IMR-90 (cell line): ENCODE data around the gene GH2. TPM values are rescaled to one million over a fixed set of nuclear protein-coding genes. Genes with fewer than 3 reads are reported as not detected.

Experiments
- ATAC-seq: fragments of 200-7000 bp; cut with Tn5 transposase; 2 replicates; pipeline ENCODE4 v1.9.1; 2020; ENCODE audit warnings: low read depth, mild to moderate bottlenecking, moderate library complexity
- BruUV-seq: library from RNA; stranded (reverse); fragments of 400-500 nt; replicated peaks from 2 replicates; lab custom pipeline; 2021; lab: Mats Ljungman, UMichigan
- CTCF ChIA-PET: fragments of 300-600 bp; formaldehyde crosslinking; extraction: SDS; loops from one replicate; lab custom pipeline; 2021; ENCODE audit warnings: antibody characterized with exemption; lab: Yijun Ruan, JAX
- POLR2A ChIA-PET: fragments of 300-600 bp; sonication (Branson Sonifier 250); formaldehyde crosslinking; loops from one replicate; lab custom pipeline; 2022; ENCODE audit warnings: antibody characterized with exemption; ENCODE audit not compliant: unreplicated experiment; lab: Charles Lee
- DNase-seq: peaks from one replicate; pipeline ENCODE4 v3.0.0; 2013
- H2AFZ ChIP-seq: replicated peaks from 2 replicates; pipeline ENCODE3; 2013; ENCODE audit warnings: low read length, mild to moderate bottlenecking; ENCODE audit not compliant: poor library complexity
- H2AK5ac ChIP-seq: 2 replicates; pipeline ENCODE4 v1.6.1; 2013; ENCODE audit warnings: low read depth, low read length, inconsistent platforms
- H2AK9ac ChIP-seq: replicated peaks from 2 replicates; pipeline ENCODE3; 2013; ENCODE audit warnings: mild to moderate bottlenecking, low read depth, low read length, moderate library complexity; ENCODE audit not compliant: poor library complexity
- H2BK120ac ChIP-seq: 2 replicates; pipeline ENCODE4 v1.6.1; 2013; ENCODE audit warnings: low read depth, low read length, inconsistent platforms
- H2BK15ac ChIP-seq: 3 replicates; pipeline ENCODE4 v1.6.1; 2013; ENCODE audit warnings: low read depth, low read length, inconsistent platforms
- H2BK20ac ChIP-seq: 2 replicates; pipeline ENCODE4 v1.6.1; 2013; ENCODE audit warnings: low read depth, mild to moderate bottlenecking, inconsistent platforms, low read length, moderate library complexity
- H2BK5ac ChIP-seq: 2 replicates; pipeline ENCODE4 v1.6.1; 2013; ENCODE audit warnings: mild to moderate bottlenecking, low read depth, low read length, inconsistent platforms; ENCODE audit not compliant: poor library complexity, severe bottlenecking
- H3K14ac ChIP-seq: replicated peaks from 2 replicates; pipeline ENCODE4 v1.6.1; 2013; ENCODE audit warnings: low read depth, low read length, inconsistent platforms
- H3K18ac ChIP-seq: 2 replicates; pipeline ENCODE4 v1.6.1; 2013; ENCODE audit warnings: low read depth, low read length, control low read depth
- H3K23ac ChIP-seq: 2 replicates; pipeline ENCODE4 v1.6.1; 2013; ENCODE audit warnings: low read depth, low read length, inconsistent platforms
- H3K27ac ChIP-seq: 2 replicates; pipeline ENCODE4 v1.5.1; 2013; ENCODE audit warnings: mild to moderate bottlenecking, control low read depth, low read length; ENCODE audit not compliant: insufficient read depth
- H3K27me3 ChIP-seq: 2 replicates; pipeline ENCODE4 v1.6.1; 2013; ENCODE audit warnings: low read length; ENCODE audit not compliant: control insufficient read depth, insufficient read depth
- H3K36me3 ChIP-seq: 2 replicates; pipeline ENCODE4 v1.6.1; 2013; ENCODE audit warnings: low read length, mixed read lengths; ENCODE audit not compliant: control insufficient read depth, insufficient read depth
- H3K4ac ChIP-seq: 2 replicates; pipeline ENCODE4 v1.6.1; 2013; ENCODE audit warnings: low read depth, low read length, inconsistent platforms
- H3K4me1 ChIP-seq: 2 replicates; pipeline ENCODE4 v1.6.1; 2013; ENCODE audit warnings: low read length, mixed read lengths; ENCODE audit not compliant: control insufficient read depth, insufficient read depth
- H3K4me2 ChIP-seq: 2 replicates; pipeline ENCODE4 v1.6.1; 2013; ENCODE audit warnings: low read depth, mild to moderate bottlenecking, control low read depth, low read length, moderate library complexity
- H3K4me3 ChIP-seq: 2 replicates; pipeline ENCODE4 v1.5.1; 2013; ENCODE audit warnings: low read depth, mild to moderate bottlenecking, control low read depth, low read length, moderate library complexity; ENCODE audit not compliant: insufficient read depth
- H3K56ac ChIP-seq: 2 replicates; pipeline ENCODE4 v1.6.1; 2013; ENCODE audit warnings: low read length, inconsistent platforms; ENCODE audit not compliant: insufficient read depth; ENCODE audit errors: extremely low read depth
- H3K79me1 ChIP-seq, 2 experiments: 2 replicates each; pipeline ENCODE4 v1.6.1; 2013; ENCODE audit warnings: low read length in 2 of 2, inconsistent platforms in 1 of 2, low read depth in 1 of 2
- H3K9ac ChIP-seq: 2 replicates; pipeline ENCODE4 v1.6.1; 2013; ENCODE audit warnings: low read depth, low read length, control low read depth
- H3K9me1 ChIP-seq: 2 replicates; pipeline ENCODE4 v1.6.1; 2013; ENCODE audit warnings: low read length, inconsistent platforms; ENCODE audit not compliant: insufficient read depth
- H3K9me3 ChIP-seq: 2 replicates; pipeline ENCODE4 v1.6.1; 2013; ENCODE audit warnings: low read length; ENCODE audit not compliant: control insufficient read depth, insufficient read depth
- H4K20me1 ChIP-seq: 2 replicates; pipeline ENCODE4 v1.6.1; 2013; ENCODE audit warnings: low read length, inconsistent platforms; ENCODE audit not compliant: insufficient read depth
- H4K5ac ChIP-seq: 2 replicates; pipeline ENCODE4 v1.6.1; 2013; ENCODE audit warnings: mild to moderate bottlenecking, low read depth, low read length, control low read depth
- H4K8ac ChIP-seq, 2 experiments: 2 replicates each; pipeline ENCODE4 v1.6.1; 2013; ENCODE audit warnings: low read depth in 2 of 2, low read length in 2 of 2, control low read depth in 1 of 2, inconsistent platforms in 1 of 2
- H4K91ac ChIP-seq: 2 replicates; pipeline ENCODE4 v1.6.1; 2013; ENCODE audit warnings: low read depth, low read length, inconsistent platforms; ENCODE audit not compliant: insufficient read depth
- BHLHE40 ChIP-seq: fragments of 150-350 bp; IDR thresholded peaks from 2 replicates; pipeline ENCODE4 v1.6.1; 2016; ENCODE audit warnings: mild to moderate bottlenecking, low read depth, low read length
- CEBPB ChIP-seq: IDR thresholded peaks from 2 replicates; pipeline ENCODE4 v1.6.1; 2012; ENCODE audit warnings: low read depth, low read length, improper control_type of control experiment
- FOS ChIP-seq: fragments of 150-350 bp; IDR thresholded peaks from 2 replicates; pipeline ENCODE4 v1.6.1; 2016; ENCODE audit warnings: low read depth, low read length
- MAFK ChIP-seq: IDR thresholded peaks from 2 replicates; pipeline ENCODE4 v1.6.1; 2012; ENCODE audit warnings: low read depth, low read length, improper control_type of control experiment
- MAZ ChIP-seq: IDR thresholded peaks from 2 replicates; pipeline ENCODE4 v1.6.1; 2012; ENCODE audit warnings: low read depth, mild to moderate bottlenecking, low read length, improper control_type of control experiment, moderate library complexity, borderline replicate concordance
- NFE2L2 ChIP-seq: fragments of 150-350 bp; IDR thresholded peaks from 2 replicates; pipeline ENCODE4 v1.6.1; 2016; ENCODE audit warnings: low read depth, mild to moderate bottlenecking, low read length
- POLR2A ChIP-seq: IDR thresholded peaks from 2 replicates; pipeline ENCODE4 v1.6.1; 2012; ENCODE audit warnings: mild to moderate bottlenecking, low read depth, low read length
- WGBS, 2 experiments: methylation state at CpG; one replicate each; pipeline versions ENCODE4 v1.1.5 to v1.1.7; 2013; ENCODE audit warnings: missing lambda C conversion rate in 2 of 2; ENCODE audit not compliant: insufficient read length in 1 of 2; ENCODE audit errors: extremely low coverage in 2 of 2; 5-methylcytosine and 5-hydroxymethylcytosine counted together
- dilution Hi-C: fragments of 300-500 bp; cut with HindIII; formaldehyde crosslinking; loops from one replicate; pipeline ENCODE4 v1.14.3; 2018; ENCODE audit warnings: low sequenced_read_pairs; ENCODE audit not compliant: unreplicated experiment
- in situ Hi-C: fragments of 300-500 bp; cut with MboI; formaldehyde crosslinking; loops from 3 replicates; pipeline ENCODE4 v1.14.3; 2019; ENCODE audit warnings: low sequenced_read_pairs, inconsistent platforms, mixed read lengths
- intact Hi-C: fragments of 100-400 bp; cut with micrococcal nuclease; formaldehyde crosslinking; loops from 2 replicates; pipeline ENCODE4 v1.10.0; 2022
- polyA plus RNA-seq, 3 experiments: library from polyadenylated mRNA; depleted of rRNA; stranded (reverse); fragments of >200 nt; gene quantifications; 2 replicates each; pipeline ENCODE4 v1.2.3, GENCODE V29; 2012; ENCODE audit warnings: low replicate concordance in 1 of 3
- total RNA-seq: library from RNA; depleted of rRNA; stranded (reverse); fragments of >200 nt; gene quantifications from 2 replicates; pipeline ENCODE4 v1.2.3, GENCODE V29; 2012
- TF ChIP-seq, protein P1 (sequence below): fragments of 150-350 bp; IDR thresholded peaks from 2 replicates; pipeline ENCODE4 v1.6.1; 2016; ENCODE audit warnings: low read depth, mild to moderate bottlenecking, low read length, moderate library complexity, borderline replicate concordance
- TF ChIP-seq, protein P2 (sequence below): conservative IDR thresholded peaks from 2 replicates; pipeline ENCODE4 v1.5.1; 2012; ENCODE audit warnings: mild to moderate bottlenecking, low read depth, low read length, improper control_type of control experiment

Gene GH2
- total and polyA plus RNA-seq, 2 of the 4 experiments (the other 2 are of a cell fraction), result not detected

GRCh38 chr17:63830278-63830677, 51.5 kb downstream of the GH2 start:
- Histone ChIP-seq H4K20me1 (peaks cover 52% of the 10 kb centered on the region), H3K36me3 (peaks cover 64% of the 10 kb centered on the region), H3K4me3 (no peak overlapping the region), H3K4me1 (peaks cover 1% of the 10 kb centered on the region; the same call in 1 of the 2 replicates), H3K56ac (no peak overlapping the region), H3K18ac (no peak overlapping the region), H3K27ac (no peak overlapping the region), H2AK9ac (no peak overlapping the region), H4K8ac (no peak overlapping the region), H3K9ac (no peak overlapping the region), H4K91ac (no peak overlapping the region), H3K9me3 (no peaks in the 10 kb centered on the region), H3K4me2 (no peak overlapping the region), H3K79me1 (peaks cover 37 to 76% of the 10 kb centered on the region in 2 experiments), H4K5ac (no peak overlapping the region), H2AFZ (no peak overlapping the region), H2BK20ac (no peak overlapping the region), H3K4ac (no peak overlapping the region), H2AK5ac (no peak overlapping the region), H2BK5ac (no peak overlapping the region), H3K9me1 (peaks cover 7% of the 10 kb centered on the region; the same call in 1 of the 2 replicates), H2BK15ac (no peak overlapping the region), H3K14ac (no peak overlapping the region), H3K27me3 (no peaks in the 10 kb centered on the region), H3K23ac (no peak overlapping the region), H2BK120ac (no peak overlapping the region)
- TF ChIP-seq, protein P1, sequence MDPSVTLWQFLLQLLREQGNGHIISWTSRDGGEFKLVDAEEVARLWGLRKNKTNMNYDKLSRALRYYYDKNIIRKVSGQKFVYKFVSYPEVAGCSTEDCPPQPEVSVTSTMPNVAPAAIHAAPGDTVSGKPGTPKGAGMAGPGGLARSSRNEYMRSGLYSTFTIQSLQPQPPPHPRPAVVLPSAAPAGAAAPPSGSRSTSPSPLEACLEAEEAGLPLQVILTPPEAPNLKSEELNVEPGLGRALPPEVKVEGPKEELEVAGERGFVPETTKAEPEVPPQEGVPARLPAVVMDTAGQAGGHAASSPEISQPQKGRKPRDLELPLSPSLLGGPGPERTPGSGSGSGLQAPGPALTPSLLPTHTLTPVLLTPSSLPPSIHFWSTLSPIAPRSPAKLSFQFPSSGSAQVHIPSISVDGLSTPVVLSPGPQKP, result no peak
- TF ChIP-seq BHLHE40, result no peak
- no peak for TF ChIP-seq NFE2L2
- TF ChIP-seq, protein P2, sequence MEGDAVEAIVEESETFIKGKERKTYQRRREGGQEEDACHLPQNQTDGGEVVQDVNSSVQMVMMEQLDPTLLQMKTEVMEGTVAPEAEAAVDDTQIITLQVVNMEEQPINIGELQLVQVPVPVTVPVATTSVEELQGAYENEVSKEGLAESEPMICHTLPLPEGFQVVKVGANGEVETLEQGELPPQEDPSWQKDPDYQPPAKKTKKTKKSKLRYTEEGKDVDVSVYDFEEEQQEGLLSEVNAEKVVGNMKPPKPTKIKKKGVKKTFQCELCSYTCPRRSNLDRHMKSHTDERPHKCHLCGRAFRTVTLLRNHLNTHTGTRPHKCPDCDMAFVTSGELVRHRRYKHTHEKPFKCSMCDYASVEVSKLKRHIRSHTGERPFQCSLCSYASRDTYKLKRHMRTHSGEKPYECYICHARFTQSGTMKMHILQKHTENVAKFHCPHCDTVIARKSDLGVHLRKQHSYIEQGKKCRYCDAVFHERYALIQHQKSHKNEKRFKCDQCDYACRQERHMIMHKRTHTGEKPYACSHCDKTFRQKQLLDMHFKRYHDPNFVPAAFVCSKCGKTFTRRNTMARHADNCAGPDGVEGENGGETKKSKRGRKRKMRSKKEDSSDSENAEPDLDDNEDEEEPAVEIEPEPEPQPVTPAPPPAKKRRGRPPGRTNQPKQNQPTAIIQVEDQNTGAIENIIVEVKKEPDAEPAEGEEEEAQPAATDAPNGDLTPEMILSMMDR, result no peak
- TF ChIP-seq CEBPB, result no peak
- no peak for TF ChIP-seq MAZ
- no peak for TF ChIP-seq POLR2A
- TF ChIP-seq FOS, result no peak
- TF ChIP-seq MAFK, result no peak
- intact Hi-C loops, result no loop called here
- BruUV-seq, result TSS peak; percentile 91
- ChIA-PET CTCF (no interaction called here), POLR2A (no interaction called here)
- WGBS, 2 experiments, result no CpG with 5 or more reads among the region's 5 CpGs
- dilution Hi-C loops, result no loop called here
- DNase-seq (no peak), ATAC-seq (no peak)
- in situ Hi-C loops, result no loop called here
